Vein endothelial cell (primary cell): ENCODE results near the gene PCSK5. TPM values are rescaled to one million over a fixed set of nuclear protein-coding genes. Genes with fewer than 3 reads are reported as not detected.

ENCODE experiments used
- total RNA-seq: library from RNA; depleted of rRNA; stranded (reverse); fragments of >200 nt; gene quantifications from 2 replicates; pipeline ENCODE4 v1.2.3, GENCODE V29; 2012

Gene PCSK5
- 1.6 and 4.2 TPM in 2 replicates for total RNA-seq

DNA sequence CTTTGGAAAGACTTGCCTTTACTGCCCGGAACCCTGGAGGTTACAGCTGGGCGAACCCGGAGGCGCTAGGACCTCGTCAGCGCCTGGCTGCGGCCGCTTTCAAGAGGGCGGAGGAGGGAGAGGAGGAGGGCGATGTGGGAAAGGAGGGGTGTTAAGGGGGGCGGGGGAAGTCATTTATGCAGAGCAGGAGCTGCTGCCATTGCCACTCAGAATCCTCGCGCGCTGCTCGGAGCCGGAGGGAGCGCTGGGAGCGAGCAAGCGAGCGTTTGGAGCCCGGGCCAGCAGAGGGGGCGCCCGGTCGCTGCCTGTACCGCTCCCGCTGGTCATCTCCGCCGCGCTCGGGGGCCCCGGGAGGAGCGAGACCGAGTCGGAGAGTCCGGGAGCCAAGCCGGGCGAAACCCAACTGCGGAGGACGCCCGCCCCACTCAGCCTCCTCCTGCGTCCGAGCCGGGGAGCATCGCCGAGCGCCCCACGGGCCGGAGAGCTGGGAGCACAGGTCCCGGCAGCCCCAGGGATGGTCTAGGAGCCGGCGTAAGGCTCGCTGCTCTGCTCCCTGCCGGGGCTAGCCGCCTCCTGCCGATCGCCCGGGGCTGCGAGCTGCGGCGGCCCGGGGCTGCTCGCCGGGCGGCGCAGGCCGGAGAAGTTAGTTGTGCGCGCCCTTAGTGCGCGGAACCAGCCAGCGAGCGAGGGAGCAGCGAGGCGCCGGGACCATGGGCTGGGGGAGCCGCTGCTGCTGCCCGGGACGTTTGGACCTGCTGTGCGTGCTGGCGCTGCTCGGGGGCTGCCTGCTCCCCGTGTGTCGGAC is at the start of gene PCSK5:
Gene PCSK5, plus strand, starts transcription at position 202 of the 805 bp plus-strand sequence. Its CDS starts 509 bp downstream, at position 711.

DNA sequence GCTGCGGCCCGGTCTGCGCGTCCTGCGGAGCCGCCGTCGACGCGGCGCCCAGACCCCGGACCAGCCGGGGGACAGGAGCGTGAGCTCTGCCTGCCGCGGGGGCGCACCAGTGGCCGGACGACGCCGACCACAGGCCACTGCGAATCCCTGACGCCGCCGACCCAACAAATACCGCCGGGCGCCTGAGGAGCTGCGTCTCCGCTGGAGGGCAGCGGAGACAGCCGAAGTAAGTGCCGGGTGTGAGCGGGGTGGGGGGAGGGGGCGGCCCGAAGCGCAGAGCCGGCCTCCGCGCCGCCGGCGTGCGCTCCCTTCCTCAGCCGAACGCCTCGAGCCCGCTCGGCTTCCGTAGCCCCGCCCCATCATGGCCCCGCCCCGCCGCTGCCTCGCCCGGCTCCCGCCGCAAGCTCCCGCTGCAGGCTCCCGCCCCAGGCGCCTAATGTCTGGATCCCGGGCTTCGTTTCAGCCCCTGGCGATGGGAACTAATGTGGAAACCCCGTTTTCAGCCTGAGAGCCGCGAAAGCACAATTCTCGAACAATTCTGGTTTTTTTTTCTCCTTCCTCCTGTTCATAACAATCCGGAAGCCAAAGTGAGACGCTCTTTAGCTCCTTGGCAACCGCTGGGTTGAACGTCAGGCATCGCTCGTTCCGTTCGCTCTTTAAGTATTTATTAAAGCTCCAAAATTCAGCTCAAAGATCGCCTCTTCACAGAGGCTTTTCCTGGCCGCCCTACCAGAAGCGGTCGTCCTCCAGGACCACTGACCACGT is 503.9 kb downstream of the PCSK5 start, which contains the start of gene RFK:
Gene RFK, minus strand, starts transcription at position 232 of the 765 bp plus-strand sequence. CDS start 255 bp downstream, outside the sequence.

